ENCODE data around the gene ANO10.

DNA sequence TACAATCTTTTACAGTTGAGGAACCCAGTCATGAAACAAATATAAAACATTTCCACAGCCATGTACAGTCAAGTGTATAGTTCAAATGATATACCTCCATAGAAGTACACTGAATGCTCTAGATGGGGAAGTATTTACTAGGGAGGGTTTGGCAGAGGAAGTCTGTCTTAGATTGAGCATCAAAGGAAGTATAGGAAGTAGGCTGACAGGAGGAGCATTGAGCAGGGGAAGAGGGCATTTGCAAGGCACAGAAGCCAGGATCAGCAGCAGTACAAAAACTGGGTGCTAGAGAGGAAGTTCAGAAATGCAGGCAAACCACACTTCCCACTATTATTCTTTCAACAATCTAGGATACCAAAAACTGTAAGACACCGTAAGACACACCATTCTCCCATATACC lies 122.6 kb downstream of the ANO10 start:
- no peak for TF ChIP-seq MYC (IDR thresholded peaks at IDR 0.05; ENCODE audit: low read depth, low read length)
- no peak for TF ChIP-seq POLR2AphosphoS5 (IDR thresholded peaks at IDR 0.05; ENCODE audit: insufficient read depth, low read depth, low read length)
- no peak for TF ChIP-seq EZH2 (IDR thresholded peaks at IDR 0.05; ENCODE audit: borderline replicate concordance, low read depth, low read length, severe bottlenecking)
- TF ChIP-seq, protein P1, sequence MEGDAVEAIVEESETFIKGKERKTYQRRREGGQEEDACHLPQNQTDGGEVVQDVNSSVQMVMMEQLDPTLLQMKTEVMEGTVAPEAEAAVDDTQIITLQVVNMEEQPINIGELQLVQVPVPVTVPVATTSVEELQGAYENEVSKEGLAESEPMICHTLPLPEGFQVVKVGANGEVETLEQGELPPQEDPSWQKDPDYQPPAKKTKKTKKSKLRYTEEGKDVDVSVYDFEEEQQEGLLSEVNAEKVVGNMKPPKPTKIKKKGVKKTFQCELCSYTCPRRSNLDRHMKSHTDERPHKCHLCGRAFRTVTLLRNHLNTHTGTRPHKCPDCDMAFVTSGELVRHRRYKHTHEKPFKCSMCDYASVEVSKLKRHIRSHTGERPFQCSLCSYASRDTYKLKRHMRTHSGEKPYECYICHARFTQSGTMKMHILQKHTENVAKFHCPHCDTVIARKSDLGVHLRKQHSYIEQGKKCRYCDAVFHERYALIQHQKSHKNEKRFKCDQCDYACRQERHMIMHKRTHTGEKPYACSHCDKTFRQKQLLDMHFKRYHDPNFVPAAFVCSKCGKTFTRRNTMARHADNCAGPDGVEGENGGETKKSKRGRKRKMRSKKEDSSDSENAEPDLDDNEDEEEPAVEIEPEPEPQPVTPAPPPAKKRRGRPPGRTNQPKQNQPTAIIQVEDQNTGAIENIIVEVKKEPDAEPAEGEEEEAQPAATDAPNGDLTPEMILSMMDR (IDR thresholded peaks at IDR 0.05; ENCODE audit: extremely low read depth in 1 of 2, insufficient read depth in 1 of 2, low read depth in 1 of 2, low read length in 2 of 2): no peak
- no peak for TF ChIP-seq POLR2A (IDR thresholded peaks at IDR 0.05; ENCODE audit: low read depth, low read length)
